Stomach (tissue), 4 donors: ENCODE measurements around the gene FAM20C.

ENCODE experiments used
- CTCF ChIP-seq, 7 experiments: fragments of 450-650 bp in 4 of 7; fragments of 200-600 bp in 3 of 7; sonication (generic) in 3 of 7; IDR thresholded peaks; one replicate each; pipeline ENCODE4 v1.5.1; 2016 to 2019; ENCODE audit warnings: antibody characterized with exemption in 7 of 7, control low read depth in 2 of 7, mild to moderate bottlenecking in 1 of 7
- POLR2A ChIP-seq, 4 donors: fragments of 450-650 bp; IDR thresholded peaks; one replicate each; pipeline ENCODE4 v1.6.1; 2016; ENCODE audit warnings: antibody characterized with exemption in 4 of 4, control low read depth in 2 of 4, mild to moderate bottlenecking in 1 of 4, moderate library complexity in 1 of 4
- POLR2AphosphoS5 ChIP-seq, 3 donors: sonication (generic); formaldehyde crosslinking; IDR thresholded peaks; one replicate each; pipeline ENCODE4 v1.6.1; 2016; ENCODE audit warnings: antibody characterized with exemption in 3 of 3

DNA sequence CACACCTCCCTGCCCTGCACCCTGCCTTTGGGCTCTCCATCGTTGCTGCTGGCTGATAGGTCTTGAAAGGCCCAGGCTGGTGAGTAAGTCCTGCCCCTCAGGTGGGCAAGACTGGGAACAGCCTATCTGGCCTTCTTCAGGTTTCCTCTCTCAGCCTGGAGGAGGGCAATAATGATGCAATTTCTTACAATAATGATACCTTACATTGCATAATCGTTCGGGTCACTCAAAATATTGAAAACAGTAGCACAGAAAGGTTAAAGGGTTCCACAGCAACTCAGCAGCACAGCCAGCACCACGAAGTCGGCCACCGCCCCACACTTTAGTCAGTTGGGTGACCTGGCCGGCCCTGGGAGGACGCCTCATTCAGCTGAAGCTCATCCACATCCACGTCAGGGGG lies 16.0 kb upstream of the FAM20C start:
- TF ChIP-seq CTCF (IDR thresholded peaks at IDR 0.05) (no peak), POLR2AphosphoS5 (IDR thresholded peaks at IDR 0.05) (no peak), POLR2A (IDR thresholded peaks at IDR 0.05) (no peak)
